GM18502 (cell line): ENCODE measurements around the gene TMEM232.
A peak's percentile ranks its signal among the peaks of the same experiment; 100 is the strongest.

ENCODE experiments used
- ATAC-seq: cut with Tn5 transposase; IDR thresholded peaks from one replicate; pipeline ENCODE4 v1.9.1; 2021; ENCODE audit warnings: mild to moderate bottlenecking; ENCODE audit not compliant: unreplicated experiment, poor library complexity

The TMEM232 gene

DNA sequence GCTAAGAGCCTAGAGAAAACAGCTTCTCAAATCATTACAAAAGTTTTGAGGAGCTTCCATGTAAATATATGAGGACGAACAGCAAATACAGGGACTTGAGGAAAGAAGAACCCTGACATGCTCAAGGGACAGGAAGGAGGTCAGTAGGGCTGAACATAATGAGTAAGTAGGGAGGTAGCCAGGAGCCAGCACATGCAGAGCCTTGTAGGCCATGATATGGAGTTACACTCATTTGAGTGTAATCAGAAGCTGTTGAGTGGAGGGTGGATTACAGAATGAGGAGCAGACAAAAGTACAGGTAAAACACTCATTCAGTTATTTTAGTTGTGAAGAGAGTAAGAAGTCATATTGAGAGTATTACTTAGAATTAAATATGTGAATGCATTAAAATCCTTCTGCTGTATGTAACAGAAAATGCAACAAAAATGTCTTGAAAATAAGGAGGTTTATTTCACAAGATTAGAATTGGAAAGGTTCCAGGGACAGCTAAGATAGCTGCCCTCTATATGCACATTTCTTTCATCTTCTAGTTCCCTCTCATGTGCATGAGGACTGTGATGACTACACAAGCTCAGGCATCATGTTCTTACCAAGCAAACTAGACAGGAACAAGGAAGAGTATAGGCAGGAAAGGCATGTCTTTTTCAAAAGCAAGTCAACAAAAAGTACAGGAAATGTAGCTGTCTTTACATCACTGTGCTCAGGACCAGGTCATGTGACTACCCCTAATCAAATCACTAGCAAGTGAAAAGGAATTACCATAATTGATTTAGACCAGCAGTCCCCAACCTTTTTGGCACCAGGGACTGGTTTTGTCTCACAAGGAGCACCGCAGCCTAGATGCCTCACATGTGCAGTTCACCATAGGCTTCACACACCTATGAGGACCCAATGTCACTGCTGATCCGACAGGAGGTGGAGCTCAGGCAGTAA lies 87.2 kb downstream of the TMEM232 start:
- ATAC-seq, result no peak

DNA sequence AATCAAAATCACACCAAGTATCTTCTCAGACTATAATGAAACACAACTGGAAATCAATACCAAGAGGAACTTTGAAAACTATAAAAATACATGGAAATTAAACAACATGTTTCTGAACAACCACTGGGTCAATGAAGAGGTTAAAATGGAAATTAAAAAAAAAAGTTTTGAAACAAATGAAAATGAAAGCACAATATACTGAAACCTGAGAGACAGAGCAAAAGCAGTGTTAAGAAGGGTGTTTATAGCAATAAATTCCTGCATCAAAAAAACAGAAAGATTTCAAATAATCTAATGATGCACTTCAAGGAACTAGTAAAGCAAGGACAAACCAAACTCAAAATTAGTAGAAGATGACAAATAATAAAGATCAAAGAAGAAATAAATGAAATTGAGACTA lies 92.0 kb downstream of the TMEM232 start:
- no peak for ATAC-seq

DNA sequence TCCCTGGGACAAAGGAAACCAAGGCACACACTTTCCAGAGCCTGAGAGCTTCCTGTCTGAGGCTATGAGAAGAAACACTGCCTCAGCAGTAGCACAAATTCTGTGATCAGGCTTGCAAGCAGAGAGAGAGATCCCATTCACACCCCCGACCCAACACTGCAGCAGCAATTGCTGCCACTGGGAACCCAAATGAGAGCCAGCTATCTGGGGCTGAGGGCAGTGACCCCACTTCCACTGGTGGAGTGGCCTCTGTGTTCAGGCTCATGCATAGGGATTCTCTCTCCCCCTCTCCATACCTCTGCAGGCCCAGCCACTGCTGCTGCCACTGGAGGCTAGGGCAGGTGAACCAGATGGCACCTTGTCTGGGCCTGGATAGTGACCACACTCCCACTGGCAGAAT lies 95.2 kb downstream of the TMEM232 start:
- ATAC-seq, result no peak

DNA sequence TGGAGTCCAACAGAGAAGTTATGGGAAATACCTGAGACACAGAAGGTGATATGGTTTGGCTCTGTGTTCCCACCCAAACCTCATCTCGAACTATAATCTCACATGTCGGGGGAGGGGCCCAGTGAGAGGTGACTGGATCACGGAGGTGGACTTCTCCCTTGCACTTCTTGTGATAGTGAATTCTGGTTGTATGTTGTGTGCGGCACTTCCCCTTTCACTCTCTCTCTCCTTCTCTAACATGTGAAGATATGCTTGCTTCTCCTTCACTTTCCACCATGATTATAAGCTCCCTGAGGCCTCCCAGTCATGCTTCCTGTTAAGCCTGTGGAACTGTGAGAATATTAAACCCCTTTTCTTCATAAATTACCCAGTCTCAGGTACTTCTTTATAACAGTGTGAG lies 96.1 kb downstream of the TMEM232 start:
- ATAC-seq, result no peak

DNA sequence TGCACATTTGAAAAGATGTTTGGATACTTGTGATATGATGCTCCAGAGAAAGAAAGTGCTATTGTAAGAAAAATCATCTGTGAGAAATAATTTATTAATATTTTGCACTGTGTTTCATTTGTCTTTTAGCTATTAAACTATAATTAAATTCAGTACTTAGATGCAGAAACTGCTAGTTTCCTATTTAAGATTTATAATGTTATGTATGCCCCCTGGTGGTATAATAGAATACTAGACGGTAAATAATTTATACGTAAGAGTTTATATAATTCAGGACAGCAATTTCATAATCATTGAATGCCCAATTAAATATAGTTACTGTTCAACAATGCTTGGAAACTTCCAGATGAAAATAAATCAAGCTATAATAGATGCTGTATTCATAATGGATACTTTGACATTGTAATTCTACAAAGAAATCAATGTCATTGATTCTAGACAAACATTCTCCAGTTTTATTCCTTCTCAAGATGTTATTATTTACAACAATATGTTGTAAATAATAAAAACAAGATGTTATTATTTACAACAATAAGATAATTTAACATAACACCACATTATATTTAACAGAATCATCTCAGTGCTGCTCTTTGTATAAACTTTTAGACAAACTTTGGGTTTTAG lies 101.0 kb downstream of the TMEM232 start:
- ATAC-seq, result no peak

DNA sequence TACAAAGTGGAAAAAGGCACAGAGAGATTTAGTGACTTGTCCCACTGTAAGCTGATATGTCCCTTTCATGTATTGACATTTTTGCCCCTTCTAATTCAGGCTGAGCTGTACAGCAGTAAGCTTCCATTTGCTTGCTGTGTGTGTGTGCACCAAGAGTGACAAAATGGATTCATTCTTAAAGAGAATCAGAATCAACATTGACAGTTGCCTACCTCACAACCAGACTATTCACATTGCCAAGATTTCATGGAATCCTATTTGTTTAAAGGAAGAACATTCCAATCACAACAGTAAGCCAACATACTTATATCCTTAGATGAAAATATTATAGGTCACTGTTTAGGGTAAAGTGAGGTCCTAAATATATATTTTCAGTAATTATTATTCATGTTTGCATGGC lies 102.6 kb downstream of the TMEM232 start:
- ATAC-seq, result no peak

- ATAC-seq, result no peak
These were observed 107.5 kb downstream of the TMEM232 start for GRCh38 chr5:110618941-110619340.

DNA sequence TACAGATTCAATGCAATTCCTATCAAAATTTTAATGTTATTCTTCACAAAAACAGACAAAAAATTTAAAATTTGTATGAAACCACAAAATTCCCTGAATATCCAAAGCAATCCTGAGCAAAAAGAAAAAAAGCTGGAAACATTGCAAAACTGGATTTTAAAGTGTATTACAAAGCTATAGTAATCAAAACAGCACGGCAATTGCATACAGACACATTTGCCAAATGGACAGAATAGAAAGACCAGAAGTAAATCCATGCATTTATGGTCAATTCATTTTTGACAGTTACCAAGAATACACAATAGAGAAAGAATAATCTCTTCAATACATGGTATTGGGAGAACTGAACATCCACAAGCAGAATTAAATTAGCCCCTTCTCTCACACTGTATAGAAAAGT lies 110.5 kb downstream of the TMEM232 start:
- ATAC-seq, result no peak

- ATAC-seq, result no peak
These were observed 113.7 kb downstream of the TMEM232 start for GRCh38 chr5:110612794-110613247.

DNA sequence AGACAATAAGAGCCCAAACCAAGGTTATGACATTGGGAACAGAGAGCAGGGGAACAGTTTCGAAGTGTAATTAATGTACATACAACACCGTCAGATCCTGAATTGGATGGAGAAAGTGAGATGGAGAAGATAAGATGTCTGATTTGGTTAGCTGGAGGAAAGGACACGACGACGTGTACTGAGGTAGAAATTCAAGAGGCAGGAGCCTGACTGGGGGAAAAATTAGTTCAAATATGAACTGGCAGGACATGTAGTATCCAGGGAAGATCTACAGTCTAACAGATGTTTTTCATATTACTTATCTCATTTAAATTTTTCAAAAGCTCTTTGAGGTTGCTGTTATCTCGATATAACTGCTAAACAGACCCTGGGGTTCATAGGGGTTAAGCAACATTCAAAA lies 114.7 kb downstream of the TMEM232 start:
- no peak for ATAC-seq

DNA sequence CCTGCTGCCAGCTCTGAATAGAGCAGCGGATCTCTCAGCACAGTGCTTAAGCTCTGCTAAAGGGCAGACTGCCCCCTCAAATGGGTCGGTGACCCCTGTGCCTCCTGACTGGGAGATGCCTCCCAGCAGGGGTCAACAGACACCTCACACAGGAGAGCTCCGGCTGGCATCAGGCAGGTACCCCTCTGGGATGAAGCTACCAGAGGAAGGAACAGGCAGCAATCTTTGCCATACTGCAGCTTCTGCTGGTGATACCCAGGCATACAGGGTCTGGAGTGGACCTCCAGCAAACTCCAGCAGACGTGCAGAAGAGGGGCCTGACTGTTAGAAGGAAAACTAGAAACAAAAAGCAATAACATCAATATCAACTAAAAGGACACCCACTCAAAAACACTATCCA lies 131.6 kb downstream of the TMEM232 start:
- no peak for ATAC-seq

GRCh38 chr5:110590187-110590586 lies 136.3 kb downstream of the TMEM232 start:
- peak; percentile 67 for ATAC-seq

DNA sequence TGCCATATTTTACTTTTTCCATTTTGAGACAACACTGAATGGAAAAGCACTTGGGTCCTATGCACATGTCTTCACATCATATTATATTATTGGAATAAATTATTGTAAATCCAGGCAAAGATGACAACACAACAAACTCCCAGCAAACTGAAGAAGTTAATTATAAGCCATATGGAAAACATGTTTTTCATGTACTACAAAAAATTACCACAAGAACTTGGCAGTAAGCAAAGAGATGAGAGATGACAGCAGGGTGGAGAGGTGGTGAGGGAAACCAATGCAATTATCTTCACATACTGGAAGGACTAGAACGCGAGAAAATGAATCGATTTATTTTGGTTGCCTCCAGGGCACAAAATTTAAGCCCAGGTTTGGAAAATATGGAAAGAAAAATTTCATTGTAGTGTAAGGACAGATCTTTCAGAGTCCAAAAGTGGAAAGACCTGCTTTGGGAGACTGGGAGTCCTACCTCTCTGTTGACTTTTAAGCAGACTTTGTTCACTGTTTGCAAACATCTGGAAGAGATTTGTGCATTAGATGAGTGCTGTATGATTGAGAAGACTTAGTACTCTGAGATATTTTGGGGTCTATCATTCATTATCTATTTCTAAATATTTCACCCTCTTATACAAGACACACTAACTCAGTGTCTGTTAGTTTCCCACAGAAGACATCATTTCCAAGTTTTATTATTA lies 138.0 kb downstream of the TMEM232 start:
- ATAC-seq, result no peak

DNA sequence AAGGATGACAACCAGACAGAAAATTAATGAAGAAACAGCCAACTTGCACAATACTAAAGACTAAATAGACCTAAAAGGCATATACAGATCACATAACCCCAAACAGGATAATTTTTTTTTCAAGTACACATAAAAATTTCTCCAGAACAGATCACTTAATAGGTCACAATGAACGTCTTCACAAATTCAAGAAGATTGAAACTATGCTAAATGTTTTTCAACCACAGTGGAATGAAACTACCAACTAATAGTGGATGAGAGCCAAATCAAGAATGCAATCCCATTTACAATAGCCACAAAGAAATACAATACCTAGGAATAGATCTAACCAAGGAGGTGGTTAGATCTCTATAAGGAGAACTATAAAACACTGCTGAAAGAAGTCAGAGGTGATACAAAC lies 145.8 kb downstream of the TMEM232 start:
- ATAC-seq, result no peak

GRCh38 chr5:110572729-110573128 lies 153.7 kb downstream of the TMEM232 start:
- ATAC-seq, result no peak

- ATAC-seq, result no peak
These were observed 164.3 kb downstream of the TMEM232 start for GRCh38 chr5:110562191-110562590.

DNA sequence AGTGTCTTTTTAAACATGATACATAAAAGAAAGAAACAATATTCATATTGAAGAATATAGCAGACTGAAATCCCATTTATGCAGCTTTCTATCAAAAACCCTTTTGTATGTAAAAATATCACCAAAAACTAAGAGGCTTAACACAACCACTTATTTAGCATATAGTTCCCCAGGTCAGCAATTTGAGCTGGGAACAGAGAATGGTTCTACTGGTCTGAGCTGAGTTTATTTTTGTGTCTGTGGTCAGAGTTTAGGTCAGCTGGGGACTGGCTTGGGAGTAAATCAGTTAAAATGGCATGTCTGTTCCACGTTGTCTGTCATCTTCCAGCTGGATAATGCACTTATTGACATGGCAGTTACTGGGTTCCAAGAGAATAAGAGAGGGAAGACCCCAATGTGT lies 165.0 kb downstream of the TMEM232 start:
- no peak for ATAC-seq

DNA sequence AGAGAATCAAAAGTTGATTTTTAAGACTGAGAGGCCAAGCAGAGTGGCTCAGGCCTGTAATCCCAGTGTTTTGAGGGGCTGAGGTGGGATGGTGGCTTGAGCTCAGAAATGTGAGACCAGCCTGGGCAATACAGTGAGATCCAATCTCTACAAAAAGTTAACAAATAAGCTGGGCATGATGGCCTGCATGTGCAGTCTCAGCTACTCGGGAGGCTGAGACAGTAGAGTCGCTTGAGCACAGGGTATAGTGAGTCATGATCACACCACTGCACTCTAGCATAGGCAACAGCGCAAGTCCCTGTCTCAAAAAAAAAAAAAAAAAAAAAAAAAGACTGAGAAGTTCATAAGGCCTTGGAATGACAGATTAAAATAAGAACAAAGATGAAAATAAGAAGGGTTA lies 177.2 kb downstream of the TMEM232 start:
- no peak for ATAC-seq

DNA sequence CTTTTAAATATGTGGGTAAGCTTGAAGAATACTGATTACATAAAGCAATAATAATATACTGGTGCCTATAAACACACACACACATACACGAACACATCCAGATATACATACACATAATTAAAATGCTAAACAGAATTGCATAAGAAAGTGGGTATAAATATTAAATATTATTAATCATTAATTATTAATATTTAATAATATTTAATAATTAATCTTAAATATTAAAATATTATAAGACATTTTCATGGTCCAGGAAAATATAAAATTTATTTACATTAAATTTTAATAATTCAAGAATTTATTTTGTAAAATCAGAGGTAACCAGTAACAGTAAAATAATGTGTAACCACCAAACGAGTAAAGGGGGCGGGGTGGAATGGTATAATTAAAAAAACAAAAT lies 178.3 kb downstream of the TMEM232 start:
- ATAC-seq, result no peak

DNA sequence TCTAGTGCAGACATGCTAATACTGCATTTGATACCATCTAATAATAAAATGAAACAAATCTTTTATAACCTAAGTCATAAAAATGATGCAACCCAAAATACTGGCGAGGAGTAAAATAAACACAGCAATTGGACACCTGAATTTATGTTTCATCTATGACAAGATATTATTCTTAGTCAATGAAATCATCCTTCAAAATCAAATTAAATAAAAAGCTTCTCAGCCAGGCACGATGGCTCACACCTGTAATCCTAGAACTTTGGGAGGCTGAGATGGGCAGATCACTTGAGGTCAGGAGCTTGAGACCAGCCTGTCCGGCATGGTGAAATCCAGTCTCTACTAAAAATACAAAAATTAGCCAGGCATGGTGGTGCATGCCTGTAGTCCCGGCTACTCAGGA lies 179.0 kb downstream of the TMEM232 start:
- no peak for ATAC-seq

DNA sequence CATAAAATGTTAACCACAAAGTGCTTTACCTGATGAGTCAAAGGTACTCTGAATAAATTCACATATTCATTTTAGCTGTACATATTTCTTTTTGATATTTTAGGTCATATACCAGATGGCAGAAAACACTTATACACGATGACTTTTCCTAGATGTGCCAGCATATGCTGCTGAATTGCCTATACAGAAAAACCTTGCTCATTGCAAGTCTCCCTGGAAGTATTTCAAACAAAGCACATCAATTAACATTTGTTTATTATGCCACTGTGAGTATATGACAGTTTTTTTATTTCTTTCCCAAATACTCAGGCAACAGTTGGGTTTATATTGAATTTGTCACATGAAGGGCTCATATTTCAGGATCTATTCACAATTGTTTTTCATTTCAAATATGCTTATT lies 180.8 kb downstream of the TMEM232 start:
- no peak for ATAC-seq
